NCI-H1694 treated with DMSO at 0.1 percent for 48 hours (cell line): ENCODE results near the gene IGSF6.
A peak's percentile ranks its signal among the peaks of the same experiment; 100 is the strongest.

ENCODE experiments used
- DNase-seq: peaks from one replicate; lab custom pipeline; 2025; lab: John Stamatoyannopoulos, UW

Gene IGSF6

GRCh38 chr16:21599122-21600030 is 53.0 kb downstream of the IGSF6 start, which contains the start of gene METTL9:
Gene METTL9 (plus strand): TSS chr16:21599577. CDS start chr16:21599734, 157 bp downstream.
- peak; percentile 85 for DNase-seq

DNA sequence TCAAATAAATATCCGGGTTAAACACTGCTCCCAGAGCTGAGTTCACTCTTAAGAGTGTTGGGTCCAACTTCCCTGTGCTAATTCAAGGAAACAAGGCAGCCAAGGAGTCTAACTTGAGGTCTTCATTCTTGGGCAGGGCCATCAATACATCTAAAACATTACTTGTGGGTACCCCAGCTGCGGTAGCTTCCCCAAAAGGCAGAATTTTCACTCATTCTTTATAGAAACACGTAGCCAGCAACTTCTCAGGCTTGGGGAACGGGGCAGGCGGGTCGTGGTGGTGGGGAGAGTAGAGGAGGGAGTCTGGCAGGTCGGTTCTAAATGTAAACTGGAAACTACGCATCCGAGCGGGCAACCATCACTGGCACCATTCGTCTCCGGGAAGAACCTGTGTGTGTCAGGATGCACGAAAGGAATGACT is 53.7 kb downstream of the IGSF6 start:
- no peak for DNase-seq

- DNase-seq = no peak
These were observed 54.2 kb downstream of the IGSF6 start for GRCh38 chr16:21598206-21598605.

DNA sequence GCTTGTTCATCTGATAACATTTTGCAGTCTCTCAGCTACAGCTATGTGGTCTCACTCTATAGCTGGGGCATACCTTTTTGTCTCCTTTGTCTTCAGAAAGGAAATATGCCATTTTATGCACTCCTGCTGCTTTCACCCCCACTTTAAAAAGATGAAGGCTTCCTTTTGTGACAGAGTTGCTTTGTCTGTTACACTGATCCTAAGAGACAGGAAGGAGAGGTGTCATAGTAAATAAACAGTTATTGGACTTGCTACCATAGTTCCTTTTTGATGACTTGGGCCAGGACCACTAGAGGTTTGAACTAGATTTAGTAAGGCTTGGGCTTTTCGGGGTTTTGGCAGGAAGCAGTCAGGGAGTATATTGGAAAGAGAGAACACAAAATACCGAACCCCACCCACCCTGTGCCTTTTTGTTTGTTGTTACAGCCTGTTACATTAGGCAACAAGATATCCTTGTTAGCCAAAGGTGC is 54.8 kb downstream of the IGSF6 start:
- DNase-seq = no peak

DNA sequence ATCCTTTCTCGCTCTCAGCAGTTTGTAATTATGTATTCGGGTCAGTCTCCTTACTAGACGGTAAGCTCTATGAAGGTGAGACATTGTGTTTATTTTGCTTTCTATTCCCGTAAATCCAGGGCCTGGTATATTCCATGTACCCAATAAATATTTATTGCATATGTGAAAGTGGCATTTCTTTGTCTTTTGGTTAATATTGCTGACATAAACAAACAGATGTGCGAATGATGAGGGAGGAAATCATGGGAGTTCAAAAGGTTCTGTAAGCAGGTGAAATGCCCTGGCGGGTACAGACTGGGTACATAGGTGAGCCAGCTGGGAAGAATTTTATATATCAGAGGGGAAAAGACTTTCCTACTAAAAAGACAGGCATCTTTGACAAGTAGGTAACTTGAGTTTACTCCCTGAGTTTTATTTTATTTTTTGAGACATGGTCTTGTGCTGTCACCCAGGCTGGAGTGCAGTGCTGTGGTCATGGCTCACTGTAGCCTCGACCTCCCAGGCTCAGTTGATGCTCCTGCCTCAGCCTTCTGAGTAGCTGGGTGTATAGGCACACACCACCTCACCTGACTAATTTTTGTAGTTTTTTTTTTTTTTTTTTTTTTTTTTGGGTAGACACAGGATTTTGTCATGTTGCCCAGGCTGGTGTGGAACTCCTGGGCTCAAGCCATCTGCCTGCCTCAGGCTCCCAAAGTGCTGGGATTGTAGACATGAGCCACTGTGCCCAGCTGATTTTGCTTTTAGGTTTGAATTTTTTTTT is 58.7 kb downstream of the IGSF6 start:
- no peak for DNase-seq

- DNase-seq = no peak
These were observed 60.2 kb downstream of the IGSF6 start for GRCh38 chr16:21592191-21592590.

DNA sequence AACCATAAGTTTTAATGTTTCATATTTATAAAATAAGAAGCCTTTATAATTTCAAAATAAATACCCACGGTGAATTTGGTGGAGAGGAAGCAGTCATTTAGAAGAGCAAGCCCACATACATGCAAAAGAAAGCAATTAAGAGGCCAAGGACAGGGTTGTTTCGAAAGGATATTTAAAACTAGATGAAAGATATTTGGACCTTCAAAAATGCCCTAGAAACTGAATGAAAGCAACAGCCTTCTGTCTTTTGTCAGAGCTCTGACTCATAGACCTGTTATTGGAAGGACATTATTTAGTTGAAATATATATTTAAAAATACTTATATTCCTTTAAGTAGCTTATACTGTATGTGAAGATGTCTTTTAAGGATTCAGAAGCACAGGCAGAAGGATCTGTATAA is 61.6 kb downstream of the IGSF6 start:
- DNase-seq = no peak

DNA sequence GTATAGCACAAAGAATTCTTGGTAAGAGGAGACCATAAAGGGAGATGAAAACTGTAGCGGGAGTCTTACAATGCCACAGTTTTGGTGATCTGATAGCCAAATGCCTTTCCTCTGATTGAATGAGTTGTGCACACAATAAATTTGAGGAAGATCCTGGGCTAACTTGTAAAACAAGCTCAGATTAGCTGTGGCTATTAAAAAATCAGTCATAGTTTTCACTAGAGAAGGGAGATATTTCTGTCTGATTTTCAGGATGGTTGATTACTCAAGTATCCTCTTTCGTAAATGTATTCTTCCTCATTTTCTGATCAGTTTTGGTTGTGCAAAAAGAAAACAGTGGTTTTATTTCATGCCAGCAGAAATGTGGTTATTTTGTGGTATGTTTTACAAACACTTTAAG is 62.1 kb downstream of the IGSF6 start:
- DNase-seq = no peak

GRCh38 chr16:21589551-21589950 is 62.9 kb downstream of the IGSF6 start:
- DNase-seq = no peak
